Loucy (cell line): Measurements from ENCODE around the gene IPO5.
"Not testable (repeated sequence)": the region's sequence is repeated elsewhere in the genome, so short reads cannot be mapped to it uniquely, and the experiment has no call there.

Experiments
- H2AFZ ChIP-seq: fragments of 200-600 bp; sonication (generic); 2 replicates; pipeline ENCODE4 v1.6.0; 2016; ENCODE audit warnings: antibody characterized with exemption, mild to moderate bottlenecking, low read length, moderate library complexity
- H3F3A ChIP-seq: fragments of 200-600 bp; 2 replicates; pipeline ENCODE4 v1.6.0; 2016; ENCODE audit warnings: antibody characterized with exemption, low read depth, mild to moderate bottlenecking
- H3K27me3 ChIP-seq: fragments of 200-600 bp; sonication (generic); 2 replicates; pipeline ENCODE4 v1.6.1; 2014; ENCODE audit warnings: low read length, mild to moderate bottlenecking; ENCODE audit not compliant: insufficient read depth, poor library complexity, severe bottlenecking
- H3K36me3 ChIP-seq: fragments of 200-600 bp; sonication (generic); 2 replicates; pipeline ENCODE4 v1.6.1; 2016; ENCODE audit warnings: low read length; ENCODE audit not compliant: insufficient read depth
- H3K4me1 ChIP-seq: fragments of 200-600 bp; sonication (generic); 2 replicates; pipeline ENCODE4 v1.5.1; 2014; ENCODE audit warnings: low read length, mild to moderate bottlenecking; ENCODE audit not compliant: insufficient read depth, poor library complexity, severe bottlenecking
- H3K4me2 ChIP-seq: fragments of 200-600 bp; sonication (generic); 2 replicates; pipeline ENCODE4 v1.6.0; 2014; ENCODE audit warnings: antibody characterized with exemption, low read length, low read depth, mild to moderate bottlenecking; ENCODE audit not compliant: poor library complexity, severe bottlenecking
- H3K4me3 ChIP-seq: fragments of 200-600 bp; sonication (generic); 2 replicates; pipeline ENCODE4 v1.5.1; 2014; ENCODE audit warnings: low read length, mild to moderate bottlenecking, mixed read lengths; ENCODE audit not compliant: poor library complexity, severe bottlenecking
- H3K79me2 ChIP-seq: fragments of 200-600 bp; sonication (generic); 2 replicates; pipeline ENCODE4 v1.6.1; 2014; ENCODE audit warnings: low read length; ENCODE audit not compliant: insufficient read depth
- H3K9ac ChIP-seq: fragments of 200-600 bp; sonication (generic); 2 replicates; pipeline ENCODE4 v1.6.0; 2014; ENCODE audit warnings: mild to moderate bottlenecking, low read depth, low read length, moderate library complexity; ENCODE audit not compliant: poor library complexity, severe bottlenecking
- H3K9me2 ChIP-seq: fragments of 200-600 bp; sonication (generic); replicated peaks from 2 replicates; pipeline ENCODE4 v1.6.1; 2016; ENCODE audit warnings: low read depth, low read length, mixed read lengths
- H3K9me3 ChIP-seq: fragments of 200-600 bp; sonication (generic); 2 replicates; pipeline ENCODE4 v1.6.1; 2014; ENCODE audit warnings: mild to moderate bottlenecking, antibody characterized with exemption, low read length, low read depth; ENCODE audit not compliant: insufficient read depth
- H4K20me1 ChIP-seq: fragments of 200-600 bp; sonication (generic); 2 replicates; pipeline ENCODE4 v1.6.0; 2014; ENCODE audit warnings: antibody characterized with exemption, low read length, mild to moderate bottlenecking; ENCODE audit not compliant: insufficient read depth, poor library complexity, severe bottlenecking
- EZH2phosphoT487 ChIP-seq: fragments of 200-600 bp; IDR thresholded peaks from 2 replicates; pipeline ENCODE4 v1.6.1; 2018; ENCODE audit warnings: antibody characterized with exemption, mild to moderate bottlenecking, moderate library complexity, borderline replicate concordance
- TF ChIP-seq, protein P1 (sequence below): fragments of 200-600 bp; sonication (generic); conservative IDR thresholded peaks from 2 replicates; pipeline ENCODE4 v1.5.1; 2014; ENCODE audit warnings: mild to moderate bottlenecking, antibody characterized with exemption, low read length

The IPO5 gene

DNA sequence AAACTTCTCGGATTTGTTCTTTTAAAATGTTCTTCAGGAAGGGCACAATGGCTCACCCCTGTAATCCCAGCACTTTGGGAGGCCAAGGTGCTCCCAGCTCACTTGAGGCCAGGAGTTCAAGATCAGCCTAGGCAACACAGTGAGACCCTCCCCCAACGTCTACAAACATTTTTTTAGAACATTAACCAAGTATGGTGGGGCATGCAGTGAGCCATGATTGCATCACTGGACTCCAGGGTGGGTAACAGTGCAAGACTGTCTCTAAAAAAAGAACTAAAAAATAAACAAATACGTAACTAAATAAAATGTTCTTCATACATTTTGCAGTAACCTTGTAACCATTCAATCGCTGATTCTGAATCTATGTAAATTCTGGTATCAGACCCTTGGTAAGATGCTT lies 2.1 kb upstream of the IPO5 start:
- Histone ChIP-seq H2AFZ (no peak overlapping the region), H4K20me1 (no peaks in the 10 kb centered on the region), H3K79me2 (no peaks in the 10 kb centered on the region), H3K9me3 (no peaks in the 10 kb centered on the region), H3K4me2 (no peak overlapping the region), H3K27me3 (no peaks in the 10 kb centered on the region), H3F3A (no peaks in the 10 kb centered on the region), H3K4me1 (no peaks in the 10 kb centered on the region), H3K9ac (no peak overlapping the region), H3K4me3 (no peak overlapping the region), H3K36me3 (no peaks in the 10 kb centered on the region), H3K9me2 (no peaks in the 10 kb centered on the region)
- TF ChIP-seq EZH2phosphoT487 = no peak
- TF ChIP-seq, protein P1, sequence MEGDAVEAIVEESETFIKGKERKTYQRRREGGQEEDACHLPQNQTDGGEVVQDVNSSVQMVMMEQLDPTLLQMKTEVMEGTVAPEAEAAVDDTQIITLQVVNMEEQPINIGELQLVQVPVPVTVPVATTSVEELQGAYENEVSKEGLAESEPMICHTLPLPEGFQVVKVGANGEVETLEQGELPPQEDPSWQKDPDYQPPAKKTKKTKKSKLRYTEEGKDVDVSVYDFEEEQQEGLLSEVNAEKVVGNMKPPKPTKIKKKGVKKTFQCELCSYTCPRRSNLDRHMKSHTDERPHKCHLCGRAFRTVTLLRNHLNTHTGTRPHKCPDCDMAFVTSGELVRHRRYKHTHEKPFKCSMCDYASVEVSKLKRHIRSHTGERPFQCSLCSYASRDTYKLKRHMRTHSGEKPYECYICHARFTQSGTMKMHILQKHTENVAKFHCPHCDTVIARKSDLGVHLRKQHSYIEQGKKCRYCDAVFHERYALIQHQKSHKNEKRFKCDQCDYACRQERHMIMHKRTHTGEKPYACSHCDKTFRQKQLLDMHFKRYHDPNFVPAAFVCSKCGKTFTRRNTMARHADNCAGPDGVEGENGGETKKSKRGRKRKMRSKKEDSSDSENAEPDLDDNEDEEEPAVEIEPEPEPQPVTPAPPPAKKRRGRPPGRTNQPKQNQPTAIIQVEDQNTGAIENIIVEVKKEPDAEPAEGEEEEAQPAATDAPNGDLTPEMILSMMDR = no peak

DNA sequence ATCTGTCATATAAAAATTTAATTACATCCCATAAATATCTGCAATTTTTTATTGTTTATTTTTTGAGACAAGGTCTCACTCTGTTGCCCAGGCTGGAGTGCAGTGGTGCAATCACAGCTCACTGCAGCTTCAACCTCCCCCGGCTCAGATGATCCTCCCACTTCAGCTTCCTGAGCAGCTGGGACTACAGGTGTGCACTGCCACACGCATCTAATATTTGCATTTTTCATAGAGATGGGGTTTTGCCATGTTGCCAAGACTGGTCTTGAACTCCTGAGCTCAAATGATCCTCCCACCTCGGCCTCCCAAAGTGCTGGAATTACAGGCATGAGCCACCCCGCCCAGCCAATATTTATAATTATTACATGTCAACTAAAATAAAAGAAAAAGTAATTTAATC lies 644 bp upstream of the IPO5 start:
- not testable (repeated sequence) for H3K79me2 ChIP-seq, H3K27me3 ChIP-seq, H4K20me1 ChIP-seq, H3K9me3 ChIP-seq, H3K4me3 ChIP-seq, H3K9me2 ChIP-seq, H3K36me3 ChIP-seq, H3F3A ChIP-seq, H2AFZ ChIP-seq, H3K9ac ChIP-seq, H3K4me1 ChIP-seq, H3K4me2 ChIP-seq

DNA sequence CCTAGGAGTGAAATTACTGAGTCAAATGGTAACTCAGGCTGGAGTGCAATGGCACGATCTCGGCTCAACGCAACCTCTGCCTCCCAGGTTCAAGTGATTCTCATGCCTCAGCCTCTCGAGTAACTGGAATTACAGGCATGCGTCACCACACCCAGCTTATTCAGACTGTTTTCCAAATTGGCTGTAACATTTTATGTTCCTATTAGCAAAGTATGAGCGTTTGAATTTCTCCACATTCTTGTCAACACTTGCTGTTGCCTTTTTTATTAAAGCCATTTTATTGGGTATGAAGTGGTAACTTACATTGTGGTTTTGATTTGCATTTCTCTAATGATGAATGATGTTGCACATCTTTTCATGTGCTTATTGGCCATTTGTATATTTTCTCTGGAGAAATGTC lies 7.9 kb downstream of the IPO5 start:
- no peak overlapping the region for H3K4me3 ChIP-seq
- no peak overlapping the region for H3K4me2 ChIP-seq
- no peak overlapping the region for H2AFZ ChIP-seq
- H3F3A ChIP-seq = no peaks in the 10 kb centered on the region
- no peaks in the 10 kb centered on the region for H3K27me3 ChIP-seq
- no peaks in the 10 kb centered on the region for H3K79me2 ChIP-seq
- H4K20me1 ChIP-seq = no peaks in the 10 kb centered on the region
- no peaks in the 10 kb centered on the region for H3K36me3 ChIP-seq
- no peak overlapping the region for H3K9ac ChIP-seq
- no peaks in the 10 kb centered on the region for H3K4me1 ChIP-seq
- H3K9me3 ChIP-seq = no peaks in the 10 kb centered on the region
- no peaks in the 10 kb centered on the region for H3K9me2 ChIP-seq
- TF ChIP-seq EZH2phosphoT487 = no peak
- TF ChIP-seq, protein P1 = no peak

DNA sequence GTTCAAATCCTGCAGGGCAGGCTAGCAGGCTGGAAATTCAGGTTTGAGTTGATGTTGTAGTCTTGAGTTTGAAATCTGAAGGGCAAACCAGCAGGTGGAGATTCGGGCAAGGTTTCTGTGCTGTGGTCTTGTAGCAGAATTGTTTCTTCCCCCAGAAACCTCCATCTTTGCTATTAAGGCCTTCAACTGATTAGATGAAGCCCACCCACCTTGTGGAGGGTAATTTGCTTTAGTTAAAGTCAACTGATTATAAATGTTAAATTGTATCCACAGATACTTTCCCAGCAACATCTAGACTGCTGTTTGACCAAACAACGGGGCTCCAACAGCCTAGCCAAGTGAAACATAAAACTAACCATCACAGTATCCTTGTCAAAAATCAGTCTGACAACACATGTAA lies 9.4 kb downstream of the IPO5 start:
- Histone ChIP-seq H3K4me1 (no peaks in the 10 kb centered on the region), H3K36me3 (no peaks in the 10 kb centered on the region), H3K79me2 (no peaks in the 10 kb centered on the region), H3F3A (no peaks in the 10 kb centered on the region), H3K9me2 (no peaks in the 10 kb centered on the region), H3K4me2 (no peak overlapping the region), H3K9me3 (no peaks in the 10 kb centered on the region), H4K20me1 (no peaks in the 10 kb centered on the region), H3K9ac (no peak overlapping the region), H3K27me3 (no peaks in the 10 kb centered on the region), H3K4me3 (no peak overlapping the region), H2AFZ (no peak overlapping the region)
- TF ChIP-seq, protein P1 = no peak
- TF ChIP-seq EZH2phosphoT487 = no peak
